ENCODE results near the gene SGPL1. TPM values are rescaled to one million over a fixed set of nuclear protein-coding genes. Genes with fewer than 3 reads are reported as not detected.

The SGPL1 gene
- total RNA-seq, 2 donors from 2014 or later = 8.9 to 9.7 TPM

GRCh38 chr10:70910486-70911341 lies 95.0 kb downstream of the SGPL1 start:
- H3K27ac ChIP-seq = no peak overlapping the region
- no peaks in the 10 kb centered on the region for H3K36me3 ChIP-seq
- TF ChIP-seq CTCF (IDR thresholded peaks at IDR 0.05) = no peak
- H3K9me3 ChIP-seq = no peaks in the 10 kb centered on the region
- H3K4me1 ChIP-seq = peaks cover 0 to 16% of the 10 kb centered on the region in 2 donors
- no peaks in the 10 kb centered on the region for H3K27me3 ChIP-seq
- H3K4me3 ChIP-seq = no peak overlapping the region
- no peak for DNase-seq (ENCODE audit: low spot score)

- H3K27ac ChIP-seq = no peak overlapping the region
- no peaks in the 10 kb centered on the region for H3K36me3 ChIP-seq
- H3K27me3 ChIP-seq = no peaks in the 10 kb centered on the region
- no peak for TF ChIP-seq CTCF (IDR thresholded peaks at IDR 0.05)
- H3K4me3 ChIP-seq = no peak overlapping the region
- H3K9me3 ChIP-seq = no peaks in the 10 kb centered on the region
- H3K4me1 ChIP-seq = peaks cover 0 to 16% of the 10 kb centered on the region in 2 donors
- DNase-seq (ENCODE audit: low spot score) = no peak
These were observed 95.6 kb downstream of the SGPL1 start for GRCh38 chr10:70911386-70911785.

- H3K4me1 ChIP-seq = peaks cover 0 to 8% of the 10 kb centered on the region in 2 donors
- no peaks in the 10 kb centered on the region for H3K9me3 ChIP-seq
- no peak overlapping the region for H3K4me3 ChIP-seq
- TF ChIP-seq CTCF (IDR thresholded peaks at IDR 0.05) = no peak
- no peaks in the 10 kb centered on the region for H3K27me3 ChIP-seq
- H3K36me3 ChIP-seq = no peaks in the 10 kb centered on the region
- no peak for DNase-seq (ENCODE audit: low spot score)
- no peak overlapping the region for H3K27ac ChIP-seq
These were observed 96.8 kb downstream of the SGPL1 start for GRCh38 chr10:70912556-70912955.

GRCh38 chr10:70913191-70913892 lies 97.6 kb downstream of the SGPL1 start:
- no peak for DNase-seq (ENCODE audit: low spot score)
- no peak for TF ChIP-seq CTCF (IDR thresholded peaks at IDR 0.05)

GRCh38 chr10:70913893-70914240 lies 98.1 kb downstream of the SGPL1 start:
- Histone ChIP-seq H3K4me3 (no peak overlapping the region), H3K4me1 (no peaks in the 10 kb centered on the region), H3K27me3 (no peaks in the 10 kb centered on the region), H3K36me3 (no peaks in the 10 kb centered on the region), H3K27ac (no peak overlapping the region), H3K9me3 (no peaks in the 10 kb centered on the region)
- no peak for DNase-seq (ENCODE audit: low spot score)
- no peak for TF ChIP-seq CTCF (IDR thresholded peaks at IDR 0.05)

More at GRCh38 chr10:70913191-70913892, 97.6 kb downstream of the SGPL1 start:
- no peaks in the 10 kb centered on the region for H3K36me3 ChIP-seq
- no peak overlapping the region for H3K4me3 ChIP-seq
- no peaks in the 10 kb centered on the region for H3K9me3 ChIP-seq
- H3K4me1 ChIP-seq = peaks cover 0 to under 1% of the 10 kb centered on the region in 2 donors
- H3K27ac ChIP-seq = no peak overlapping the region
- H3K27me3 ChIP-seq = no peaks in the 10 kb centered on the region
